HEK293 (cell line): ENCODE results near the gene SNX15.

Source experiments
- GFI1B ChIP-seq: fragments of 450-650 bp; formaldehyde crosslinking; IDR thresholded peaks from 2 replicates; pipeline ENCODE4 v1.5.1; 2016; ENCODE audit warnings: missing biosample characterization, missing genetic modification characterization
- OVOL3 ChIP-seq: fragments of 450-650 bp; formaldehyde crosslinking; IDR thresholded peaks from 2 replicates; pipeline ENCODE4 v1.5.1; 2016; ENCODE audit warnings: missing biosample characterization, missing genetic modification characterization
- ZBTB1 ChIP-seq: fragments of 450-650 bp; formaldehyde crosslinking; IDR thresholded peaks from 2 replicates; pipeline ENCODE4 v1.5.1; 2016; ENCODE audit warnings: missing biosample characterization, missing genetic modification characterization
- ZBTB17 ChIP-seq: fragments of 450-650 bp; formaldehyde crosslinking; IDR thresholded peaks from 2 replicates; pipeline ENCODE4 v1.5.1; 2016; ENCODE audit warnings: missing biosample characterization, missing genetic modification characterization
- ZFHX2 ChIP-seq: fragments of 450-650 bp; formaldehyde crosslinking; conservative IDR thresholded peaks from 2 replicates; pipeline ENCODE4 v1.5.1; 2016; ENCODE audit warnings: missing biosample characterization, missing genetic modification characterization
- ZNF16 ChIP-seq: fragments of 450-650 bp; formaldehyde crosslinking; IDR thresholded peaks from 2 replicates; pipeline ENCODE4 v1.5.1; 2016; ENCODE audit warnings: low read depth, missing biosample characterization, missing genetic modification characterization
- ZNF214 ChIP-seq: fragments of 450-650 bp; formaldehyde crosslinking; IDR thresholded peaks from 2 replicates; pipeline ENCODE4 v1.5.1; 2017; ENCODE audit warnings: missing biosample characterization, mild to moderate bottlenecking, missing genetic modification characterization, borderline replicate concordance
- ZNF221 ChIP-seq: fragments of 450-650 bp; formaldehyde crosslinking; IDR thresholded peaks from 2 replicates; pipeline ENCODE4 v1.5.1; 2017; ENCODE audit warnings: missing biosample characterization, missing genetic modification characterization, borderline replicate concordance
- ZNF239 ChIP-seq: fragments of 450-650 bp; formaldehyde crosslinking; IDR thresholded peaks from 2 replicates; pipeline ENCODE4 v1.5.1; 2016; ENCODE audit warnings: missing biosample characterization, missing genetic modification characterization
- ZNF24 ChIP-seq: fragments of 450-650 bp; formaldehyde crosslinking; IDR thresholded peaks from 2 replicates; pipeline ENCODE4 v1.5.1; 2016; ENCODE audit warnings: missing biosample characterization, missing genetic modification characterization
- ZNF501 ChIP-seq: fragments of 450-650 bp; formaldehyde crosslinking; IDR thresholded peaks from 2 replicates; pipeline ENCODE4 v1.5.1; 2016; ENCODE audit warnings: missing biosample characterization, missing genetic modification characterization
- ZNF514 ChIP-seq: fragments of 450-650 bp; formaldehyde crosslinking; IDR thresholded peaks from 2 replicates; pipeline ENCODE4 v1.5.1; 2016; ENCODE audit warnings: missing biosample characterization, missing genetic modification characterization
- ZNF629 ChIP-seq: fragments of 450-650 bp; formaldehyde crosslinking; IDR thresholded peaks from 2 replicates; pipeline ENCODE4 v1.5.1; 2017; ENCODE audit warnings: missing biosample characterization, missing genetic modification characterization
- ZNF664 ChIP-seq: fragments of 450-650 bp; formaldehyde crosslinking; IDR thresholded peaks from 2 replicates; pipeline ENCODE4 v1.5.1; 2016; ENCODE audit warnings: missing biosample characterization, missing genetic modification characterization
- ZNF76 ChIP-seq: fragments of 450-650 bp; formaldehyde crosslinking; IDR thresholded peaks from 2 replicates; pipeline ENCODE4; 2016; ENCODE audit warnings: low read depth, missing biosample characterization, missing genetic modification characterization, borderline replicate concordance
- ZNF776 ChIP-seq: fragments of 450-650 bp; formaldehyde crosslinking; IDR thresholded peaks from 2 replicates; pipeline ENCODE4 v1.5.0; 2017; ENCODE audit warnings: missing biosample characterization, missing genetic modification characterization, borderline replicate concordance
- ZNF837 ChIP-seq: fragments of 450-650 bp; formaldehyde crosslinking; IDR thresholded peaks from 2 replicates; pipeline ENCODE4 v1.5.1; 2016; ENCODE audit warnings: missing biosample characterization, missing genetic modification characterization
- ZSCAN30 ChIP-seq: fragments of 450-650 bp; IDR thresholded peaks from 2 replicates; pipeline ENCODE4 v1.5.1; 2018; ENCODE audit warnings: missing biosample characterization, mild to moderate bottlenecking, missing genetic modification characterization, moderate library complexity
- TF ChIP-seq, protein P1 (sequence below): fragments of 450-650 bp; formaldehyde crosslinking; IDR thresholded peaks from 2 replicates; pipeline ENCODE4 v1.5.1; 2017; ENCODE audit warnings: missing biosample characterization, missing genetic modification characterization
- TF ChIP-seq, protein P2 (sequence below): fragments of 450-650 bp; formaldehyde crosslinking; IDR thresholded peaks from 2 replicates; pipeline ENCODE4 v1.5.1; 2016; ENCODE audit warnings: missing biosample characterization, missing genetic modification characterization
- TF ChIP-seq, protein P3 (sequence below): fragments of 450-650 bp; formaldehyde crosslinking; IDR thresholded peaks from 2 replicates; pipeline ENCODE4 v1.5.1; 2016; ENCODE audit warnings: missing biosample characterization, missing genetic modification characterization
- TF ChIP-seq, protein P4 (sequence below): fragments of 450-650 bp; formaldehyde crosslinking; IDR thresholded peaks from 2 replicates; pipeline ENCODE4; 2016; ENCODE audit warnings: missing biosample characterization, missing genetic modification characterization
- TF ChIP-seq, protein P5 (sequence below): fragments of 450-650 bp; formaldehyde crosslinking; IDR thresholded peaks from 2 replicates; pipeline ENCODE4 v1.5.1; 2017; ENCODE audit warnings: missing biosample characterization, mild to moderate bottlenecking, missing genetic modification characterization, moderate library complexity
- TF ChIP-seq, protein P6 (sequence below): fragments of 450-650 bp; formaldehyde crosslinking; IDR thresholded peaks from 2 replicates; pipeline ENCODE4 v1.5.1; 2017; ENCODE audit warnings: missing biosample characterization, missing genetic modification characterization
- TF ChIP-seq, protein P7 (sequence below): fragments of 450-650 bp; IDR thresholded peaks from 2 replicates; pipeline ENCODE4 v1.5.1; 2018; ENCODE audit warnings: missing biosample characterization, mild to moderate bottlenecking, missing genetic modification characterization
- TF ChIP-seq, protein P8 (sequence below): fragments of 450-650 bp; formaldehyde crosslinking; IDR thresholded peaks from 2 replicates; pipeline ENCODE4 v1.5.1; 2016; ENCODE audit warnings: missing biosample characterization, missing genetic modification characterization

Gene SNX15

DNA sequence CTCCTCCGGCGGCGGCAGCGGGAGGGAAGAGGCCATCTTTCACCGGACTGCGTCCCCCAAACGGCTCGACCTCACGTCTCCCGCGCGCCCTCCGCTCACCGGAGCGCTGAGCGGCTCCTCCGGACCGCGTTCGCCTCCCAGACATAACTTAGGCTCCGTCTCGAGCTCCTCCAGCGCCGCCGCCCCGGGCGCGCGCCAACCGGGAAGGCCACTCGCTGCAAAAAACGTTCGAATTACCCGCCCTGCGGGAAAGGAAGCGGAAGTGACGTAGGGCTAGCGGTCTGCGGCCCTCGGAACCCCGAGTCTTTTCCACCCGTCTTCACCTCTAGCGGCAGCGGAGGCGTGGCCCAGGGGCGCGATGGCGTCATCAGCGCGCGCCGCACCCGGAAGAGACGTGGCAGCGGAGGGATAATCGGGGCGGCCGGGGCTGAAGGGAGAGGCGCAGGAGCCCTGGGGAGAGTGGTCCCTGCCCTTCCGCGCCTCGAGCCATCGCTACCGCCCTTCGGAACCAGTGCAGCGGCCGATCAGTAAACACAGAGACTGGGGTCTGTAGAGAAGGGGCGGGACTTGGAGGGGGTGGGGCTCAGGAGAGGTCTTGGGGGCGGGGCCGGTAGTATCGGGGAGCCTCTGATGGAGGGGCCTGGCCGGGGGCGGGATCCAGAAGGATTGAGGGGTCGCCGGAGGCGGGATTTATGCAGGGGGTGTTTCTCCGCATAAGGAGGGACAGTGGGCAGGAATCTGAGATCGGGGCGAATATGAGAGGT lies 56.8 kb downstream of the SNX15 start, which contains the start of the genes CDCA5 and ZFPL1 (continued):
- no peak for TF ChIP-seq ZNF221 (tag by site-specific recombination)
- TF ChIP-seq, protein P1, sequence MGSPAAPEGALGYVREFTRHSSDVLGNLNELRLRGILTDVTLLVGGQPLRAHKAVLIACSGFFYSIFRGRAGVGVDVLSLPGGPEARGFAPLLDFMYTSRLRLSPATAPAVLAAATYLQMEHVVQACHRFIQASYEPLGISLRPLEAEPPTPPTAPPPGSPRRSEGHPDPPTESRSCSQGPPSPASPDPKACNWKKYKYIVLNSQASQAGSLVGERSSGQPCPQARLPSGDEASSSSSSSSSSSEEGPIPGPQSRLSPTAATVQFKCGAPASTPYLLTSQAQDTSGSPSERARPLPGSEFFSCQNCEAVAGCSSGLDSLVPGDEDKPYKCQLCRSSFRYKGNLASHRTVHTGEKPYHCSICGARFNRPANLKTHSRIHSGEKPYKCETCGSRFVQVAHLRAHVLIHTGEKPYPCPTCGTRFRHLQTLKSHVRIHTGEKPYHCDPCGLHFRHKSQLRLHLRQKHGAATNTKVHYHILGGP: no peak
- peak; percentile 96 for TF ChIP-seq ZBTB17
- TF ChIP-seq ZNF214 (tag by site-specific recombination): no peak
- no peak for TF ChIP-seq ZNF16 (tag by site-specific recombination)
- TF ChIP-seq ZNF776 (tag by site-specific recombination): no peak
- TF ChIP-seq, protein P2, sequence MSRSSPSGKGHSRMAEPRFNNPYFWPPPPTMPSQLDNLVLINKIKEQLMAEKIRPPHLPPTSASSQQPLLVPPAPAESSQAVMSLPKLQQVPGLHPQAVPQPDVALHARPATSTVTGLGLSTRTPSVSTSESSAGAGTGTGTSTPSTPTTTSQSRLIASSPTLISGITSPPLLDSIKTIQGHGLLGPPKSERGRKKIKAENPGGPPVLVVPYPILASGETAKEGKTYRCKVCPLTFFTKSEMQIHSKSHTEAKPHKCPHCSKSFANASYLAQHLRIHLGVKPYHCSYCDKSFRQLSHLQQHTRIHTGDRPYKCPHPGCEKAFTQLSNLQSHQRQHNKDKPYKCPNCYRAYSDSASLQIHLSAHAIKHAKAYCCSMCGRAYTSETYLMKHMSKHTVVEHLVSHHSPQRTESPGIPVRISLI (tag by site-specific recombination): peak; percentile 91
- TF ChIP-seq ZNF837 (tag by site-specific recombination): no peak
- no peak for TF ChIP-seq GFI1B (tag by site-specific recombination)
- TF ChIP-seq, protein P3, sequence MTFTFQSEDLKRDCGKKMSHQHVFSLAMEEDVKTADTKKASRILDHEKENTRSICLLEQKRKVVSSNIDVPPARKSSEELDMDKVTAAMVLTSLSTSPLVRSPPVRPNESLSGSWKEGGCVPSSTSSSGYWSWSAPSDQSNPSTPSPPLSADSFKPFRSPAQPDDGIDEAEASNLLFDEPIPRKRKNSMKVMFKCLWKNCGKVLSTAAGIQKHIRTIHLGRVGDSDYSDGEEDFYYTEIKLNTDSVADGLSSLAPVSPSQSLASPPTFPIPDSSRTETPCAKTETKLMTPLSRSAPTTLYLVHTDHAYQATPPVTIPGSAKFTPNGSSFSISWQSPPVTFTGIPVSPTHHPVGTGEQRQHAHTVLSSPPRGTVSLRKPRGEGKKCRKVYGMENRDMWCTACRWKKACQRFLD: no peak
- TF ChIP-seq ZNF501 (tag by site-specific recombination): peak; percentile 81
- TF ChIP-seq, protein P4, sequence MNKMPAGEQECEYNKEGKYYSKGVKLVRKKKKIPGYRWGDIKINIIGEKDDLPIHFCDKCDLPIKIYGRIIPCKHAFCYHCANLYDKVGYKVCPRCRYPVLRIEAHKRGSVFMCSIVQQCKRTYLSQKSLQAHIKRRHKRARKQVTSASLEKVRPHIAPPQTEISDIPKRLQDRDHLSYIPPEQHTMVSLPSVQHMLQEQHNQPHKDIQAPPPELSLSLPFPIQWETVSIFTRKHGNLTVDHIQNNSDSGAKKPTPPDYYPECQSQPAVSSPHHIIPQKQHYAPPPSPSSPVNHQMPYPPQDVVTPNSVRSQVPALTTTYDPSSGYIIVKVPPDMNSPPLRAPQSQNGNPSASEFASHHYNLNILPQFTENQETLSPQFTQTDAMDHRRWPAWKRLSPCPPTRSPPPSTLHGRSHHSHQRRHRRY: no peak
- TF ChIP-seq, protein P5, sequence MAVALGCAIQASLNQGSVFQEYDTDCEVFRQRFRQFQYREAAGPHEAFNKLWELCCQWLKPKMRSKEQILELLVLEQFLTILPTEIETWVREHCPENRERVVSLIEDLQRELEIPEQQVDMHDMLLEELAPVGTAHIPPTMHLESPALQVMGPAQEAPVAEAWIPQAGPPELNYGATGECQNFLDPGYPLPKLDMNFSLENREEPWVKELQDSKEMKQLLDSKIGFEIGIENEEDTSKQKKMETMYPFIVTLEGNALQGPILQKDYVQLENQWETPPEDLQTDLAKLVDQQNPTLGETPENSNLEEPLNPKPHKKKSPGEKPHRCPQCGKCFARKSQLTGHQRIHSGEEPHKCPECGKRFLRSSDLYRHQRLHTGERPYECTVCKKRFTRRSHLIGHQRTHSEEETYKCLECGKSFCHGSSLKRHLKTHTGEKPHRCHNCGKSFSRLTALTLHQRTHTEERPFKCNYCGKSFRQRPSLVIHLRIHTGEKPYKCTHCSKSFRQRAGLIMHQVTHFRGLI: no peak
- peak; percentile 85 for TF ChIP-seq ZNF76 (tag by site-specific recombination)
- TF ChIP-seq ZNF24 (tag by site-specific recombination): no peak
- no peak; the same call in 1 of the 2 replicates for TF ChIP-seq ZFHX2
- TF ChIP-seq, protein P6, sequence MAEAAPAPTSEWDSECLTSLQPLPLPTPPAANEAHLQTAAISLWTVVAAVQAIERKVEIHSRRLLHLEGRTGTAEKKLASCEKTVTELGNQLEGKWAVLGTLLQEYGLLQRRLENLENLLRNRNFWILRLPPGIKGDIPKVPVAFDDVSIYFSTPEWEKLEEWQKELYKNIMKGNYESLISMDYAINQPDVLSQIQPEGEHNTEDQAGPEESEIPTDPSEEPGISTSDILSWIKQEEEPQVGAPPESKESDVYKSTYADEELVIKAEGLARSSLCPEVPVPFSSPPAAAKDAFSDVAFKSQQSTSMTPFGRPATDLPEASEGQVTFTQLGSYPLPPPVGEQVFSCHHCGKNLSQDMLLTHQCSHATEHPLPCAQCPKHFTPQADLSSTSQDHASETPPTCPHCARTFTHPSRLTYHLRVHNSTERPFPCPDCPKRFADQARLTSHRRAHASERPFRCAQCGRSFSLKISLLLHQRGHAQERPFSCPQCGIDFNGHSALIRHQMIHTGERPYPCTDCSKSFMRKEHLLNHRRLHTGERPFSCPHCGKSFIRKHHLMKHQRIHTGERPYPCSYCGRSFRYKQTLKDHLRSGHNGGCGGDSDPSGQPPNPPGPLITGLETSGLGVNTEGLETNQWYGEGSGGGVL (tag by site-specific recombination): no peak
- TF ChIP-seq ZNF239 (tag by site-specific recombination): no peak
- peak; percentile 95 for TF ChIP-seq ZNF629 (tag by site-specific recombination)
- no peak for TF ChIP-seq ZBTB1 (tag by site-specific recombination)
- peak; percentile 83 for TF ChIP-seq ZSCAN30 (tag by site-specific recombination)
- peak; percentile 95 for TF ChIP-seq OVOL3 (tag by site-specific recombination)
- TF ChIP-seq, protein P7, sequence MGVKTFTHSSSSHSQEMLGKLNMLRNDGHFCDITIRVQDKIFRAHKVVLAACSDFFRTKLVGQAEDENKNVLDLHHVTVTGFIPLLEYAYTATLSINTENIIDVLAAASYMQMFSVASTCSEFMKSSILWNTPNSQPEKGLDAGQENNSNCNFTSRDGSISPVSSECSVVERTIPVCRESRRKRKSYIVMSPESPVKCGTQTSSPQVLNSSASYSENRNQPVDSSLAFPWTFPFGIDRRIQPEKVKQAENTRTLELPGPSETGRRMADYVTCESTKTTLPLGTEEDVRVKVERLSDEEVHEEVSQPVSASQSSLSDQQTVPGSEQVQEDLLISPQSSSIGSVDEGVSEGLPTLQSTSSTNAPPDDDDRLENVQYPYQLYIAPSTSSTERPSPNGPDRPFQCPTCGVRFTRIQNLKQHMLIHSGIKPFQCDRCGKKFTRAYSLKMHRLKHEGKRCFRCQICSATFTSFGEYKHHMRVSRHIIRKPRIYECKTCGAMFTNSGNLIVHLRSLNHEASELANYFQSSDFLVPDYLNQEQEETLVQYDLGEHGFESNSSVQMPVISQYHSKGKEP (tag by site-specific recombination): no peak
- TF ChIP-seq ZNF514 (tag by site-specific recombination): no peak
- no peak for TF ChIP-seq ZNF664
- TF ChIP-seq, protein P8, sequence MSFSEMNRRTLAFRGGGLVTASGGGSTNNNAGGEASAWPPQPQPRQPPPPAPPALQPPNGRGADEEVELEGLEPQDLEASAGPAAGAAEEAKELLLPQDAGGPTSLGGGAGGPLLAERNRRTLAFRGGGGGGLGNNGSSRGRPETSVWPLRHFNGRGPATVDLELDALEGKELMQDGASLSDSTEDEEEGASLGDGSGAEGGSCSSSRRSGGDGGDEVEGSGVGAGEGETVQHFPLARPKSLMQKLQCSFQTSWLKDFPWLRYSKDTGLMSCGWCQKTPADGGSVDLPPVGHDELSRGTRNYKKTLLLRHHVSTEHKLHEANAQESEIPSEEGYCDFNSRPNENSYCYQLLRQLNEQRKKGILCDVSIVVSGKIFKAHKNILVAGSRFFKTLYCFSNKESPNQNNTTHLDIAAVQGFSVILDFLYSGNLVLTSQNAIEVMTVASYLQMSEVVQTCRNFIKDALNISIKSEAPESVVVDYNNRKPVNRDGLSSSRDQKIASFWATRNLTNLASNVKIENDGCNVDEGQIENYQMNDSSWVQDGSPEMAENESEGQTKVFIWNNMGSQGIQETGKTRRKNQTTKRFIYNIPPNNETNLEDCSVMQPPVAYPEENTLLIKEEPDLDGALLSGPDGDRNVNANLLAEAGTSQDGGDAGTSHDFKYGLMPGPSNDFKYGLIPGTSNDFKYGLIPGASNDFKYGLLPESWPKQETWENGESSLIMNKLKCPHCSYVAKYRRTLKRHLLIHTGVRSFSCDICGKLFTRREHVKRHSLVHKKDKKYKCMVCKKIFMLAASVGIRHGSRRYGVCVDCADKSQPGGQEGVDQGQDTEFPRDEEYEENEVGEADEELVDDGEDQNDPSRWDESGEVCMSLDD (tag by site-specific recombination): peak; percentile 92
